SK-N-SH treated with all-trans-retinoic acid at 6 μM for 48 hours (cell line): ENCODE measurements around the gene LSM4.

Experiments
- ARNTL ChIP-seq: fragments of 450-650 bp; formaldehyde crosslinking; IDR thresholded peaks from 2 replicates; pipeline ENCODE4 v1.5.0; 2020; ENCODE audit warnings: low read depth, mild to moderate bottlenecking, moderate library complexity, borderline replicate concordance
- BACH2 ChIP-seq: fragments of 250-450 bp; sonication (Bioruptor Pico); IDR thresholded peaks from 2 replicates; pipeline ENCODE4 v1.9.0; 2021; ENCODE audit warnings: mild to moderate bottlenecking, borderline replicate concordance
- SNAI2 ChIP-seq: fragments of 250-450 bp; sonication (Bioruptor Pico); IDR thresholded peaks from 2 replicates; pipeline ENCODE4 v1.5.0; 2020; ENCODE audit warnings: mild to moderate bottlenecking, moderate library complexity
- TCF4 ChIP-seq: fragments of 250-450 bp; sonication (Bioruptor Pico); IDR thresholded peaks from 2 replicates; pipeline ENCODE4 v1.8.0; 2021; ENCODE audit warnings: mild to moderate bottlenecking, moderate library complexity, borderline replicate concordance
- ZNF70 ChIP-seq: fragments of 450-650 bp; formaldehyde crosslinking; IDR thresholded peaks from 2 replicates; pipeline ENCODE4 v1.5.0; 2020; ENCODE audit warnings: mild to moderate bottlenecking, moderate library complexity
- TF ChIP-seq, protein P1 (sequence below): fragments of 250-450 bp; sonication (Bioruptor Pico); IDR thresholded peaks from 2 replicates; pipeline ENCODE4 v1.8.0; 2020; ENCODE audit warnings: mild to moderate bottlenecking, moderate library complexity, borderline replicate concordance
- TF ChIP-seq, protein P2 (sequence below): fragments of 250-450 bp; sonication (Bioruptor Pico); IDR thresholded peaks from 2 replicates; pipeline ENCODE4 v1.8.0; 2021; ENCODE audit warnings: low read depth, mild to moderate bottlenecking, moderate library complexity, borderline replicate concordance
- TF ChIP-seq, protein P3 (sequence below): fragments of 250-450 bp; sonication (Bioruptor Pico); IDR thresholded peaks from 2 replicates; pipeline ENCODE4 v1.5.0; 2020; ENCODE audit warnings: mild to moderate bottlenecking, moderate library complexity

DNA sequence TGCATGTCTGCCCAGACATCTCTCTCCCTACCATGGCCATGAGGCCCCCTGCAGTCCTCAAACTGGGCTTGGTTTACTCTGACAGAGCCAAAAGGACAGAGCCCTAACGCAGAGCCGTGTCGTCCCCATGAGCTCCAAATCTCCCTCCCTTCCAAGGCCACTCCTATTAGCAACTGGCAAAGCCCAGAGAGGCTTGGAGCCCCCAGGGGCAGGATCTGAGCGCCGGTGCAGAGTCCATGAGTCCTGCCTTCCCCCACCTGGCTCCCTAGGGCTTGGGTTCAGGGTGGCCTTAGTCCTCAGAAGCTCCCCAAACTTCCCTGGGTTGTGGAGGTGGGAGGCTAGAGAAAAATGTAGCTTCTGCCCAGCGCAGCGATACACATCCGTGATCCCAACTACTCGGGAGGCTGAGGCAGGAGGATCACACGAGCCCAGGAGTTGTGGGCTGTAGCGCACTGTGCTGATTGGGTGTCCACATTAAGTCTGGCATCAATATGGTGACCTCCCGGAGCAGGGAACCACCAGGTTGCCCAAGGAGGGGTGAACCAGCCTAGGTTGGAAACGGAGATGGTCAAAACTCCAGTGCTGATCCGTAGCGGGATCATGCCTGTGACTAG is 10.1 kb upstream of the LSM4 start:
- TF ChIP-seq, protein P1, sequence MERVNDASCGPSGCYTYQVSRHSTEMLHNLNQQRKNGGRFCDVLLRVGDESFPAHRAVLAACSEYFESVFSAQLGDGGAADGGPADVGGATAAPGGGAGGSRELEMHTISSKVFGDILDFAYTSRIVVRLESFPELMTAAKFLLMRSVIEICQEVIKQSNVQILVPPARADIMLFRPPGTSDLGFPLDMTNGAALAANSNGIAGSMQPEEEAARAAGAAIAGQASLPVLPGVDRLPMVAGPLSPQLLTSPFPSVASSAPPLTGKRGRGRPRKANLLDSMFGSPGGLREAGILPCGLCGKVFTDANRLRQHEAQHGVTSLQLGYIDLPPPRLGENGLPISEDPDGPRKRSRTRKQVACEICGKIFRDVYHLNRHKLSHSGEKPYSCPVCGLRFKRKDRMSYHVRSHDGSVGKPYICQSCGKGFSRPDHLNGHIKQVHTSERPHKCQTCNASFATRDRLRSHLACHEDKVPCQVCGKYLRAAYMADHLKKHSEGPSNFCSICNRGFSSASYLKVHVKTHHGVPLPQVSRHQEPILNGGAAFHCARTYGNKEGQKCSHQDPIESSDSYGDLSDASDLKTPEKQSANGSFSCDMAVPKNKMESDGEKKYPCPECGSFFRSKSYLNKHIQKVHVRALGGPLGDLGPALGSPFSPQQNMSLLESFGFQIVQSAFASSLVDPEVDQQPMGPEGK (CRISPR knock-in tag): no peak
- TF ChIP-seq ZNF70 (CRISPR knock-in tag) (no peak), ARNTL (CRISPR knock-in tag) (no peak), SNAI2 (no peak), TCF4 (CRISPR knock-in tag) (no peak), BACH2 (CRISPR knock-in tag) (no peak)
- TF ChIP-seq, protein P2, sequence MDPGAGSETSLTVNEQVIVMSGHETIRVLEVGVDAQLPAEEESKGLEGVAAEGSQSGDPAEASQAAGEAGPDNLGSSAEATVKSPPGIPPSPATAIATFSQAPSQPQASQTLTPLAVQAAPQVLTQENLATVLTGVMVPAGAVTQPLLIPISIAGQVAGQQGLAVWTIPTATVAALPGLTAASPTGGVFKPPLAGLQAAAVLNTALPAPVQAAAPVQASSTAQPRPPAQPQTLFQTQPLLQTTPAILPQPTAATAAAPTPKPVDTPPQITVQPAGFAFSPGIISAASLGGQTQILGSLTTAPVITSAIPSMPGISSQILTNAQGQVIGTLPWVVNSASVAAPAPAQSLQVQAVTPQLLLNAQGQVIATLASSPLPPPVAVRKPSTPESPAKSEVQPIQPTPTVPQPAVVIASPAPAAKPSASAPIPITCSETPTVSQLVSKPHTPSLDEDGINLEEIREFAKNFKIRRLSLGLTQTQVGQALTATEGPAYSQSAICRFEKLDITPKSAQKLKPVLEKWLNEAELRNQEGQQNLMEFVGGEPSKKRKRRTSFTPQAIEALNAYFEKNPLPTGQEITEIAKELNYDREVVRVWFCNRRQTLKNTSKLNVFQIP: no peak
- TF ChIP-seq, protein P3, sequence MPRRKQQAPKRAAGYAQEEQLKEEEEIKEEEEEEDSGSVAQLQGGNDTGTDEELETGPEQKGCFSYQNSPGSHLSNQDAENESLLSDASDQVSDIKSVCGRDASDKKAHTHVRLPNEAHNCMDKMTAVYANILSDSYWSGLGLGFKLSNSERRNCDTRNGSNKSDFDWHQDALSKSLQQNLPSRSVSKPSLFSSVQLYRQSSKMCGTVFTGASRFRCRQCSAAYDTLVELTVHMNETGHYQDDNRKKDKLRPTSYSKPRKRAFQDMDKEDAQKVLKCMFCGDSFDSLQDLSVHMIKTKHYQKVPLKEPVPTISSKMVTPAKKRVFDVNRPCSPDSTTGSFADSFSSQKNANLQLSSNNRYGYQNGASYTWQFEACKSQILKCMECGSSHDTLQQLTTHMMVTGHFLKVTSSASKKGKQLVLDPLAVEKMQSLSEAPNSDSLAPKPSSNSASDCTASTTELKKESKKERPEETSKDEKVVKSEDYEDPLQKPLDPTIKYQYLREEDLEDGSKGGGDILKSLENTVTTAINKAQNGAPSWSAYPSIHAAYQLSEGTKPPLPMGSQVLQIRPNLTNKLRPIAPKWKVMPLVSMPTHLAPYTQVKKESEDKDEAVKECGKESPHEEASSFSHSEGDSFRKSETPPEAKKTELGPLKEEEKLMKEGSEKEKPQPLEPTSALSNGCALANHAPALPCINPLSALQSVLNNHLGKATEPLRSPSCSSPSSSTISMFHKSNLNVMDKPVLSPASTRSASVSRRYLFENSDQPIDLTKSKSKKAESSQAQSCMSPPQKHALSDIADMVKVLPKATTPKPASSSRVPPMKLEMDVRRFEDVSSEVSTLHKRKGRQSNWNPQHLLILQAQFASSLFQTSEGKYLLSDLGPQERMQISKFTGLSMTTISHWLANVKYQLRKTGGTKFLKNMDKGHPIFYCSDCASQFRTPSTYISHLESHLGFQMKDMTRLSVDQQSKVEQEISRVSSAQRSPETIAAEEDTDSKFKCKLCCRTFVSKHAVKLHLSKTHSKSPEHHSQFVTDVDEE (CRISPR knock-in tag): no peak
